PC-9 (cell line): ENCODE measurements around the gene MYOM1. TPM values are rescaled to one million over a fixed set of nuclear protein-coding genes. Genes with fewer than 3 reads are reported as not detected.

Source experiments
- BruUV-seq: library from RNA; stranded (reverse); fragments of 400-500 nt; replicated peaks from 2 replicates; lab custom pipeline; 2021; lab: Mats Ljungman, UMichigan
- CTCF ChIA-PET: fragments of 300-600 bp; sonication (Branson Sonifier 250); formaldehyde crosslinking; loops from one replicate; lab custom pipeline; 2022; ENCODE audit warnings: antibody characterized with exemption; lab: Charles Lee
- POLR2A ChIA-PET: fragments of 300-600 bp; sonication (Branson Sonifier 250); formaldehyde crosslinking; loops from one replicate; lab custom pipeline; 2022; ENCODE audit warnings: antibody characterized with exemption; ENCODE audit not compliant: unreplicated experiment; lab: Charles Lee
- DNase-seq, 2 experiments: peaks; one replicate each; pipeline versions ENCODE4 v3.0.0 to v3.0.0-alpha.2; 2015 to 2022; ENCODE audit warnings: mixed read lengths in 1 of 2
- H2AFZ ChIP-seq: fragments of 200-600 bp; sonication (generic); 2 replicates; pipeline ENCODE4 v1.8.1; 2017; ENCODE audit warnings: antibody characterized with exemption
- H3F3A ChIP-seq: fragments of 200-600 bp; sonication (generic); 2 replicates; pipeline ENCODE4 v1.8.1; 2017; ENCODE audit warnings: antibody characterized with exemption, mild to moderate bottlenecking, low read depth; ENCODE audit not compliant: insufficient read depth
- H3K27ac ChIP-seq: fragments of 200-600 bp; sonication (generic); 2 replicates; pipeline ENCODE4 v1.6.1; 2016; ENCODE audit warnings: mixed run types
- H3K27me3 ChIP-seq: fragments of 200-600 bp; sonication (generic); 2 replicates; pipeline ENCODE4 v1.6.1; 2016; ENCODE audit warnings: low read depth, mixed run types; ENCODE audit not compliant: insufficient read depth
- H3K36me3 ChIP-seq: fragments of 200-600 bp; sonication (generic); 2 replicates; pipeline ENCODE4 v1.6.1; 2016; ENCODE audit warnings: low read depth, mixed run types
- H3K4me1 ChIP-seq: fragments of 200-600 bp; sonication (generic); replicated peaks from 2 replicates; pipeline ENCODE4 v1.6.1; 2016; ENCODE audit warnings: mixed run types; ENCODE audit not compliant: insufficient read depth
- H3K4me2 ChIP-seq: fragments of 200-600 bp; sonication (generic); 2 replicates; pipeline ENCODE4 v1.6.1; 2017; ENCODE audit warnings: mixed run types
- H3K4me3 ChIP-seq: fragments of 200-600 bp; sonication (generic); 2 replicates; pipeline ENCODE4 v1.6.1; 2016; ENCODE audit warnings: mixed run types
- H3K79me2 ChIP-seq: fragments of 200-600 bp; sonication (generic); 2 replicates; pipeline ENCODE4 v1.6.1; 2017; ENCODE audit warnings: low read depth, mixed run types
- H3K9me2 ChIP-seq: fragments of 200-600 bp; sonication (generic); 2 replicates; pipeline ENCODE4 v1.8.1; 2017; ENCODE audit warnings: mild to moderate bottlenecking; ENCODE audit not compliant: insufficient read depth
- H3K9me3 ChIP-seq: fragments of 200-600 bp; sonication (generic); 2 replicates; pipeline ENCODE4 v1.8.1; 2016; ENCODE audit warnings: low read depth; ENCODE audit not compliant: insufficient read depth
- H4K20me1 ChIP-seq: fragments of 200-600 bp; sonication (generic); 2 replicates; pipeline ENCODE4 v1.8.1; 2017; ENCODE audit not compliant: insufficient read depth
- EZH2 ChIP-seq: fragments of 200-600 bp; sonication (generic); IDR thresholded peaks from 2 replicates; pipeline ENCODE4 v1.8.0; 2017; ENCODE audit warnings: antibody characterized with exemption, low read depth
- intact Hi-C: fragments of 100-400 bp; cut with micrococcal nuclease; formaldehyde crosslinking; loops from one replicate; pipeline ENCODE4 v1.10.0; 2022; ENCODE audit not compliant: unreplicated experiment
- total RNA-seq: library from RNA; stranded (reverse); gene quantifications from 2 replicates; pipeline ENCODE4 v1.2.3, GENCODE V29; 2021
- TF ChIP-seq, protein P1 (sequence below): fragments of 200-600 bp; sonication (generic); conservative IDR thresholded peaks from 2 replicates; pipeline ENCODE4 v1.6.1; 2017; ENCODE audit warnings: mixed run types, antibody characterized with exemption, mild to moderate bottlenecking, moderate library complexity

The MYOM1 gene
- total RNA-seq, 1 experiment from 2014 or later, result 1.3 TPM

DNA sequence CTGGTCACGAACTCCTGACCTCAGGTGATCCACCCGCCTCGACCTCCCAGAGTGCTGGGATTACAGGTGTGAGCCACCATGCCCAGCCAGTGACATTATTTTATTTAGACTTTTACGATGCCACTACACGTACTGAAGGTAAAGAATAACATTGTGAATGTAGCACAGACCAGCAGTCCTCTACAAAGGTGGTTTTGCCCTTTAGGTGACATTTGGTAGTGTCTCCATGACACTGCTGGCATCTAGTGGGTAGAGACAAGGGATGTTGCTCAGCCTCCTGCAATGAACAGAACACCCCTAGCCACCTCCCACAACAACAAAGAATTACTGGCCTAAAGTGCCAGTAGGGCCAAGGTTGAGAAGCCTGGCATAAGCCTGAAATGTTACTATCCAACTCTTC, 69.5 kb downstream of the MYOM1 start:
- H3K9me2 ChIP-seq, result no peaks in the 10 kb centered on the region
- no peak overlapping the region for H2AFZ ChIP-seq
- no peaks in the 10 kb centered on the region for H4K20me1 ChIP-seq
- no peak overlapping the region for H3K4me3 ChIP-seq
- H3K9me3 ChIP-seq, result no peaks in the 10 kb centered on the region
- H3K79me2 ChIP-seq, result no peaks in the 10 kb centered on the region
- H3K27me3 ChIP-seq, result no peaks in the 10 kb centered on the region
- CTCF ChIA-PET, result no interaction called here
- no peak overlapping the region for H3K27ac ChIP-seq
- POLR2A ChIA-PET, result no interaction called here
- BruUV-seq, result no TSS peak
- no peaks in the 10 kb centered on the region for H3F3A ChIP-seq
- intact Hi-C loops, result loop anchor here (5.0 kb wide), 2 partner anchors 138 to 203 kb away; partner anchors contain the start of gene LPIN2
- TF ChIP-seq, protein P1, sequence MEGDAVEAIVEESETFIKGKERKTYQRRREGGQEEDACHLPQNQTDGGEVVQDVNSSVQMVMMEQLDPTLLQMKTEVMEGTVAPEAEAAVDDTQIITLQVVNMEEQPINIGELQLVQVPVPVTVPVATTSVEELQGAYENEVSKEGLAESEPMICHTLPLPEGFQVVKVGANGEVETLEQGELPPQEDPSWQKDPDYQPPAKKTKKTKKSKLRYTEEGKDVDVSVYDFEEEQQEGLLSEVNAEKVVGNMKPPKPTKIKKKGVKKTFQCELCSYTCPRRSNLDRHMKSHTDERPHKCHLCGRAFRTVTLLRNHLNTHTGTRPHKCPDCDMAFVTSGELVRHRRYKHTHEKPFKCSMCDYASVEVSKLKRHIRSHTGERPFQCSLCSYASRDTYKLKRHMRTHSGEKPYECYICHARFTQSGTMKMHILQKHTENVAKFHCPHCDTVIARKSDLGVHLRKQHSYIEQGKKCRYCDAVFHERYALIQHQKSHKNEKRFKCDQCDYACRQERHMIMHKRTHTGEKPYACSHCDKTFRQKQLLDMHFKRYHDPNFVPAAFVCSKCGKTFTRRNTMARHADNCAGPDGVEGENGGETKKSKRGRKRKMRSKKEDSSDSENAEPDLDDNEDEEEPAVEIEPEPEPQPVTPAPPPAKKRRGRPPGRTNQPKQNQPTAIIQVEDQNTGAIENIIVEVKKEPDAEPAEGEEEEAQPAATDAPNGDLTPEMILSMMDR, result no peak
- TF ChIP-seq EZH2, result no peak
- H3K4me2 ChIP-seq, result no peak overlapping the region
- H3K4me1 ChIP-seq, result peaks cover 9% of the 10 kb centered on the region; the same call in 1 of the 2 replicates
- no peak for DNase-seq
- no peaks in the 10 kb centered on the region for H3K36me3 ChIP-seq

DNA sequence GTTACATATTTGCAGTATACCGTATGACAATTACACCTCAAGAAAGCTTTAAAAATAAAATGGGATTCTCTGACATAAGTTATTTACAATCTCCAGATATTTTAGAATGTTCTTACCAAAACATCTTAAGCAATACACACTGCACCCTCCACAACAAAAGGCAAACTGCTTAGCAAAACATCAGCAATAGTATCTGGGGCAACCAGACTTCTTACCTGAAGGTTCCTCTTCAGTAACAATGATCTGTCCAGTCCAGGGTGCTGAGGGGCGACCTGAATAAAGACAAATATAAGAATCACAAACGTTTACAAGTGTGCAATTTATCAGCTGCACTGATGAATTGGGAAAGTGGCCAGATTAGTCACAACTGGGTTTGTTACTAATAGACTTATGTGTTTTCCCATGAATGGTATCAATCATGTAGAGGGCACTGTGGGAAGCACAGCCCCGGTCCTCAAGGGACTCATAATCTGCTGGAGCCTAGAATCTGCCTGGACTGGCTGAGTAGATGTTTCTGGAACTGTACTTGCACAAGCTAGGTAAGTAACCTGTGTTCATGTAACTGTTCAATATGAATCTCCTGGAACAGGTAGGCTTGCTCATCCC, 70.7 kb downstream of the MYOM1 start:
- Histone ChIP-seq H3K36me3 (no peaks in the 10 kb centered on the region), H2AFZ (peak overlapping the region; percentile 28), H3K27ac (no peak overlapping the region), H3K4me2 (no peak overlapping the region), H3K4me1 (peaks cover 9% of the 10 kb centered on the region; the same call in 1 of the 2 replicates), H3K4me3 (no peak overlapping the region), H3K9me3 (no peaks in the 10 kb centered on the region), H3F3A (no peaks in the 10 kb centered on the region), H3K27me3 (no peaks in the 10 kb centered on the region), H3K9me2 (no peaks in the 10 kb centered on the region), H4K20me1 (no peaks in the 10 kb centered on the region), H3K79me2 (no peaks in the 10 kb centered on the region)
- DNase-seq, result no peak
- BruUV-seq, result no TSS peak
- intact Hi-C loops, result no loop called here
- ChIA-PET POLR2A (no interaction called here), CTCF (interaction anchor here (0.6 kb wide), 1 partner anchor 74 kb away, joined by 3 read pairs; no protein-coding TSS in a partner anchor)
- no peak for TF ChIP-seq EZH2
- TF ChIP-seq, protein P1, result no peak

DNA sequence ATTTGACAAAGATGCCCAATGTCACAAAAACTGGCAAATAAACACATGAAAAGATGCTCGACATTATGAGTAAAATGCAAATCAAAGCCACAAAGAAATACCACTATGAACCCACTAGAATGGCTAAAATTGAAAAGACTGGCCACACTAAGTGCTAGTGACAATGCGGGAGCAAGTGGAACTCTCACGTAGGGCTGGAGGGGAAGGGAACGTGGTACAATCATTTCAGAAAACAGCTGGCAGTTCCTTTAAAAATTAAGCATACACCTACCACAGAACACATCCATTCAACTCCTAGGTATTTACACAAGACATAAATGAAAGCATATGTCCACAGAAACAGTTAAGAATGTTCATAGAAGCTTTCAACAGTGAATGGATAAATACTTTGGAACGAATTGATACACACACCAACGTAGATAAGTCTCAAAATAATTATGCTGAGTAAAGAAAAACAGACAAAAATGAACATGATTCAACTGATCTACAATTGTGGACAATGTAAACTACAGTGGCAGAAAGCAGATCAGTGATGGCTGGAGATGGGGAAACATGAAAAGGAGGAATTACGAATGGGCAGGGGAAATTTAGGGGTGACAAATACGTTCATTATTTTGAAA, 71.7 kb downstream of the MYOM1 start:
- intact Hi-C loops, result no loop called here
- H2AFZ ChIP-seq, result no peak overlapping the region
- no peaks in the 10 kb centered on the region for H3K9me2 ChIP-seq
- H3K4me2 ChIP-seq, result no peak overlapping the region
- no peaks in the 10 kb centered on the region for H3K79me2 ChIP-seq
- no peak for DNase-seq
- H3F3A ChIP-seq, result no peaks in the 10 kb centered on the region
- BruUV-seq, result no TSS peak
- no peak overlapping the region for H3K27ac ChIP-seq
- no peaks in the 10 kb centered on the region for H4K20me1 ChIP-seq
- H3K4me1 ChIP-seq, result peaks cover under 1% of the 10 kb centered on the region; the same call in 1 of the 2 replicates
- H3K4me3 ChIP-seq, result no peak overlapping the region
- TF ChIP-seq, protein P1, result no peak
- TF ChIP-seq EZH2, result no peak
- ChIA-PET CTCF (interaction anchor here (0.5 kb wide), 1 partner anchor 97 kb away, joined by 5 read pairs; no protein-coding TSS in a partner anchor), POLR2A (no interaction called here)
- no peaks in the 10 kb centered on the region for H3K36me3 ChIP-seq
- H3K9me3 ChIP-seq, result no peaks in the 10 kb centered on the region
- H3K27me3 ChIP-seq, result no peaks in the 10 kb centered on the region
